Endothelial cell of umbilical vein (primary cell): ENCODE data around the gene UNC5CL.

Experiments
- CTCF ChIP-seq, 2 donors: IDR thresholded peaks; 1 replicate in 1 of 2; 2 replicates in 1 of 2; pipeline ENCODE4 v1.5.1; 2011; ENCODE audit warnings: low read length in 2 of 2, mild to moderate bottlenecking in 2 of 2, moderate library complexity in 2 of 2, control low read depth in 1 of 2, inconsistent platforms in 1 of 2, low read depth in 1 of 2; ENCODE audit not compliant: insufficient read depth in 1 of 2; ENCODE audit errors: extremely low read depth in 1 of 2
- FOS ChIP-seq: IDR thresholded peaks from 2 replicates; pipeline ENCODE4 v1.6.1; 2011; ENCODE audit warnings: mild to moderate bottlenecking, low read length, moderate library complexity, borderline replicate concordance; ENCODE audit not compliant: insufficient read depth
- JUN ChIP-seq: IDR thresholded peaks from 2 replicates; pipeline ENCODE4 v1.6.1; 2011; ENCODE audit warnings: borderline replicate concordance, low read depth; ENCODE audit not compliant: insufficient read length, insufficient read depth
- POLR2A ChIP-seq: IDR thresholded peaks from 2 replicates; pipeline ENCODE4 v1.6.1; 2012; ENCODE audit warnings: low read depth, mild to moderate bottlenecking, control low read depth, low read length

GRCh38 chr6:41039060-41039998 lies at the start of gene UNC5CL:
- TF ChIP-seq POLR2A (no peak), CTCF (IDR thresholded peaks at IDR 0.05; ENCODE audit: extremely low read depth in 1 of 2, insufficient read depth in 1 of 2, low read depth in 1 of 2, low read length in 2 of 2) (peak; percentile 69 to 71), FOS (no peak), JUN (no peak)
